HepG2 (cell line): ENCODE measurements around the gene PNLIPRP3. TPM values are rescaled to one million over a fixed set of nuclear protein-coding genes. Genes with fewer than 3 reads are reported as not detected.

Experiments used
- GABPB1 ChIP-seq: IDR thresholded peaks from 2 replicates; pipeline ENCODE4 v1.6.1; 2016; ENCODE audit warnings: mild to moderate bottlenecking, missing genetic modification reagents, moderate library complexity, missing compliant biosample characterization
- KDM4B ChIP-seq: sonication (generic); formaldehyde crosslinking; IDR thresholded peaks from 2 replicates; pipeline ENCODE4 v1.4.0; 2020; ENCODE audit warnings: missing genetic modification reagents
- NFE2L1 ChIP-seq: sonication (generic); formaldehyde crosslinking; IDR thresholded peaks from 2 replicates; pipeline ENCODE4 v1.4.0; 2020; ENCODE audit warnings: missing genetic modification reagents, mild to moderate bottlenecking, borderline replicate concordance
- THAP11 ChIP-seq: IDR thresholded peaks from 2 replicates; pipeline ENCODE4 v1.6.1; 2016; ENCODE audit warnings: missing biosample characterization, missing genetic modification reagents
- THYN1 ChIP-seq: sonication (generic); formaldehyde crosslinking; IDR thresholded peaks from 2 replicates; pipeline ENCODE4 v1.8.1; 2023; ENCODE audit warnings: low read depth, mild to moderate bottlenecking, moderate library complexity, missing genetic modification reagents, borderline replicate concordance
- ZNF329 ChIP-seq: sonication (generic); formaldehyde crosslinking; IDR thresholded peaks from 2 replicates; pipeline ENCODE4 v1.9.0; 2021; ENCODE audit warnings: low read depth, mild to moderate bottlenecking, missing genetic modification reagents
- ZNF441 ChIP-seq: sonication (generic); formaldehyde crosslinking; IDR thresholded peaks from 2 replicates; pipeline ENCODE4 v1.7.0; 2021; ENCODE audit warnings: missing genetic modification reagents, borderline replicate concordance
- ZNF841 ChIP-seq: sonication (generic); formaldehyde crosslinking; IDR thresholded peaks from 2 replicates; pipeline ENCODE4 v1.8.1; 2023; ENCODE audit warnings: missing genetic modification reagents, borderline replicate concordance
- polyA plus RNA-seq, 8 experiments: library from polyadenylated mRNA; depleted of rRNA in 3 of 8; stranded (reverse) in 7 of 8; unstranded in 1 of 8; fragments of >200 nt; fragmentation: Illumina TruSeq in 4 of 8; extraction: Trizol in 4 of 8; gene quantifications; 2 replicates each; pipeline versions ENCODE4 v1.2.1 to v1.2.3, GENCODE V29; 2011 to 2016; ENCODE audit warnings: low read depth in 4 of 8, missing spikeins in 1 of 8, mixed read lengths in 1 of 8; ENCODE audit not compliant: insufficient read depth in 1 of 8
- total RNA-seq, 5 experiments: library from RNA; depleted of rRNA; stranded (reverse); fragments of >200 nt; fragmentation: Illumina TruSeq; extraction: Trizol; gene quantifications; 2 replicates each; pipeline ENCODE4 v1.2.3, GENCODE V29; 2016; ENCODE audit warnings: low read depth in 1 of 5
- TF ChIP-seq, protein P1 (sequence below): sonication (generic); formaldehyde crosslinking; IDR thresholded peaks from 2 replicates; pipeline ENCODE4 v1.4.0; 2020; ENCODE audit warnings: missing genetic modification reagents, borderline replicate concordance
- TF ChIP-seq, protein P2 (sequence below): IDR thresholded peaks from 2 replicates; pipeline ENCODE4 v1.4.0; 2020; ENCODE audit warnings: mild to moderate bottlenecking, missing genetic modification reagents
- TF ChIP-seq, protein P3 (sequence below): sonication (generic); formaldehyde crosslinking; IDR thresholded peaks from 2 replicates; pipeline ENCODE4; 2020; ENCODE audit warnings: missing genetic modification reagents, mild to moderate bottlenecking, borderline replicate concordance
- TF ChIP-seq, protein P4 (sequence below): sonication (generic); formaldehyde crosslinking; IDR thresholded peaks from 2 replicates; pipeline ENCODE4 v1.5.0; 2020; ENCODE audit warnings: mild to moderate bottlenecking, low read depth, missing genetic modification reagents, borderline replicate concordance

Gene PNLIPRP3
- total and polyA plus RNA-seq, 2 of the 13 experiments (the other 11 are each of a cell fraction or from before 2014, with no cell fraction given): not detected

DNA sequence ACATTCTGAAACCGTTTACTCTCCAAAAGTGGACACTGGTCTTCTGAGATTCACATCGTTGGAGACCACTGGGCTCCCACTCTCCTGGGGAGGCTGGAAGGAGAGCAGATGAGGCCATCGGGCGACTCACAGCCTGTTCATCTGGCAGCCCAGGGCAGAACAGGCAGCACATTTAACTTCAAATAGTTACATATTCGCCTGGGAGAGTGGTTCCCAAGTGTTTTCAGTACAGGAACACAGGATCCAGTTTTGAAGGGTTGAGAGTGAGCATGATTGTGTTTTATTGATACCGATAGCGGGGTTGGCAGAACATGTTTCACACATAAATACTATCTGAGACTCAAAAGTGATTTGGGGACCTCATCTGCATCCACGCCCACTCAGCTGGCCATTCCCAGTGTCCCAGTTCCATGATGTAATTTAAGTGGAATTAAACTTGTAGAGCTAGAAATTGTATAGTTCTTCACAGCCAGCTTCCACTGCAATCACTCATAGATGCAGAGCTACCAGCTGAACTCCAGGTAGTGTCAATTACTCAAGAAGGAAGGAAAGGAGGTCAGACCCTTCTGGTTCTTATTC is 95.2 kb downstream of the PNLIPRP3 start (continued):
- TF ChIP-seq, protein P1, sequence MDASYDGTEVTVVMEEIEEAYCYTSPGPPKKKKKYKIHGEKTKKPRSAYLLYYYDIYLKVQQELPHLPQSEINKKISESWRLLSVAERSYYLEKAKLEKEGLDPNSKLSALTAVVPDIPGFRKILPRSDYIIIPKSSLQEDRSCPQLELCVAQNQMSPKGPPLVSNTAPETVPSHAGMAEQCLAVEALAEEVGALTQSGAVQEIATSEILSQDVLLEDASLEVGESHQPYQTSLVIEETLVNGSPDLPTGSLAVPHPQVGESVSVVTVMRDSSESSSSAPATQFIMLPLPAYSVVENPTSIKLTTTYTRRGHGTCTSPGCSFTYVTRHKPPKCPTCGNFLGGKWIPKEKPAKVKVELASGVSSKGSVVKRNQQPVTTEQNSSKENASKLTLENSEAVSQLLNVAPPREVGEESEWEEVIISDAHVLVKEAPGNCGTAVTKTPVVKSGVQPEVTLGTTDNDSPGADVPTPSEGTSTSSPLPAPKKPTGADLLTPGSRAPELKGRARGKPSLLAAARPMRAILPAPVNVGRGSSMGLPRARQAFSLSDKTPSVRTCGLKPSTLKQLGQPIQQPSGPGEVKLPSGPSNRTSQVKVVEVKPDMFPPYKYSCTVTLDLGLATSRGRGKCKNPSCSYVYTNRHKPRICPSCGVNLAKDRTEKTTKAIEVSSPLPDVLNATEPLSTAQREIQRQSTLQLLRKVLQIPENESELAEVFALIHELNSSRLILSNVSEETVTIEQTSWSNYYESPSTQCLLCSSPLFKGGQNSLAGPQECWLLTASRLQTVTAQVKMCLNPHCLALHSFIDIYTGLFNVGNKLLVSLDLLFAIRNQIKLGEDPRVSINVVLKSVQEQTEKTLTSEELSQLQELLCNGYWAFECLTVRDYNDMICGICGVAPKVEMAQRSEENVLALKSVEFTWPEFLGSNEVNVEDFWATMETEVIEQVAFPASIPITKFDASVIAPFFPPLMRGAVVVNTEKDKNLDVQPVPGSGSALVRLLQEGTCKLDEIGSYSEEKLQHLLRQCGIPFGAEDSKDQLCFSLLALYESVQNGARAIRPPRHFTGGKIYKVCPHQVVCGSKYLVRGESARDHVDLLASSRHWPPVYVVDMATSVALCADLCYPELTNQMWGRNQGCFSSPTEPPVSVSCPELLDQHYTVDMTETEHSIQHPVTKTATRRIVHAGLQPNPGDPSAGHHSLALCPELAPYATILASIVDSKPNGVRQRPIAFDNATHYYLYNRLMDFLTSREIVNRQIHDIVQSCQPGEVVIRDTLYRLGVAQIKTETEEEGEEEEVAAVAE (CRISPR knock-in tag): no peak
- no peak for TF ChIP-seq KDM4B (CRISPR knock-in tag)
- TF ChIP-seq THAP11 (CRISPR knock-in tag): no peak
- no peak for TF ChIP-seq NFE2L1
- TF ChIP-seq ZNF841 (CRISPR knock-in tag): no peak
- TF ChIP-seq ZNF441 (CRISPR knock-in tag): no peak
- TF ChIP-seq, protein P2, sequence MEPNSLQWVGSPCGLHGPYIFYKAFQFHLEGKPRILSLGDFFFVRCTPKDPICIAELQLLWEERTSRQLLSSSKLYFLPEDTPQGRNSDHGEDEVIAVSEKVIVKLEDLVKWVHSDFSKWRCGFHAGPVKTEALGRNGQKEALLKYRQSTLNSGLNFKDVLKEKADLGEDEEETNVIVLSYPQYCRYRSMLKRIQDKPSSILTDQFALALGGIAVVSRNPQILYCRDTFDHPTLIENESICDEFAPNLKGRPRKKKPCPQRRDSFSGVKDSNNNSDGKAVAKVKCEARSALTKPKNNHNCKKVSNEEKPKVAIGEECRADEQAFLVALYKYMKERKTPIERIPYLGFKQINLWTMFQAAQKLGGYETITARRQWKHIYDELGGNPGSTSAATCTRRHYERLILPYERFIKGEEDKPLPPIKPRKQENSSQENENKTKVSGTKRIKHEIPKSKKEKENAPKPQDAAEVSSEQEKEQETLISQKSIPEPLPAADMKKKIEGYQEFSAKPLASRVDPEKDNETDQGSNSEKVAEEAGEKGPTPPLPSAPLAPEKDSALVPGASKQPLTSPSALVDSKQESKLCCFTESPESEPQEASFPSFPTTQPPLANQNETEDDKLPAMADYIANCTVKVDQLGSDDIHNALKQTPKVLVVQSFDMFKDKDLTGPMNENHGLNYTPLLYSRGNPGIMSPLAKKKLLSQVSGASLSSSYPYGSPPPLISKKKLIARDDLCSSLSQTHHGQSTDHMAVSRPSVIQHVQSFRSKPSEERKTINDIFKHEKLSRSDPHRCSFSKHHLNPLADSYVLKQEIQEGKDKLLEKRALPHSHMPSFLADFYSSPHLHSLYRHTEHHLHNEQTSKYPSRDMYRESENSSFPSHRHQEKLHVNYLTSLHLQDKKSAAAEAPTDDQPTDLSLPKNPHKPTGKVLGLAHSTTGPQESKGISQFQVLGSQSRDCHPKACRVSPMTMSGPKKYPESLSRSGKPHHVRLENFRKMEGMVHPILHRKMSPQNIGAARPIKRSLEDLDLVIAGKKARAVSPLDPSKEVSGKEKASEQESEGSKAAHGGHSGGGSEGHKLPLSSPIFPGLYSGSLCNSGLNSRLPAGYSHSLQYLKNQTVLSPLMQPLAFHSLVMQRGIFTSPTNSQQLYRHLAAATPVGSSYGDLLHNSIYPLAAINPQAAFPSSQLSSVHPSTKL (CRISPR knock-in tag): no peak
- TF ChIP-seq ZNF329: no peak
- TF ChIP-seq, protein P3, sequence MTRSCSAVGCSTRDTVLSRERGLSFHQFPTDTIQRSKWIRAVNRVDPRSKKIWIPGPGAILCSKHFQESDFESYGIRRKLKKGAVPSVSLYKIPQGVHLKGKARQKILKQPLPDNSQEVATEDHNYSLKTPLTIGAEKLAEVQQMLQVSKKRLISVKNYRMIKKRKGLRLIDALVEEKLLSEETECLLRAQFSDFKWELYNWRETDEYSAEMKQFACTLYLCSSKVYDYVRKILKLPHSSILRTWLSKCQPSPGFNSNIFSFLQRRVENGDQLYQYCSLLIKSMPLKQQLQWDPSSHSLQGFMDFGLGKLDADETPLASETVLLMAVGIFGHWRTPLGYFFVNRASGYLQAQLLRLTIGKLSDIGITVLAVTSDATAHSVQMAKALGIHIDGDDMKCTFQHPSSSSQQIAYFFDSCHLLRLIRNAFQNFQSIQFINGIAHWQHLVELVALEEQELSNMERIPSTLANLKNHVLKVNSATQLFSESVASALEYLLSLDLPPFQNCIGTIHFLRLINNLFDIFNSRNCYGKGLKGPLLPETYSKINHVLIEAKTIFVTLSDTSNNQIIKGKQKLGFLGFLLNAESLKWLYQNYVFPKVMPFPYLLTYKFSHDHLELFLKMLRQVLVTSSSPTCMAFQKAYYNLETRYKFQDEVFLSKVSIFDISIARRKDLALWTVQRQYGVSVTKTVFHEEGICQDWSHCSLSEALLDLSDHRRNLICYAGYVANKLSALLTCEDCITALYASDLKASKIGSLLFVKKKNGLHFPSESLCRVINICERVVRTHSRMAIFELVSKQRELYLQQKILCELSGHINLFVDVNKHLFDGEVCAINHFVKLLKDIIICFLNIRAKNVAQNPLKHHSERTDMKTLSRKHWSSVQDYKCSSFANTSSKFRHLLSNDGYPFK: no peak
- no peak for TF ChIP-seq GABPB1 (CRISPR knock-in tag)
- no peak for TF ChIP-seq THYN1 (CRISPR knock-in tag)
- TF ChIP-seq, protein P4, sequence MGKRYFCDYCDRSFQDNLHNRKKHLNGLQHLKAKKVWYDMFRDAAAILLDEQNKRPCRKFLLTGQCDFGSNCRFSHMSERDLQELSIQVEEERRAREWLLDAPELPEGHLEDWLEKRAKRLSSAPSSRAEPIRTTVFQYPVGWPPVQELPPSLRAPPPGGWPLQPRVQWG (CRISPR knock-in tag): no peak
